ENCODE results near the gene NUP93. TPM values are rescaled to one million over a fixed set of nuclear protein-coding genes. Genes with fewer than 3 reads are reported as not detected.

Gene NUP93
- total and polyA plus RNA-seq, 9 of the 15 experiments (the other 6 are each of a cell fraction or from before 2014, with no cell fraction given), result 92.0 to 162 (median 121) TPM

- intact Hi-C loops (cut with micrococcal nuclease) (no loop called here), in situ Hi-C loops (cut with MboI) (no loop called here)
- Histone ChIP-seq H3K4me3 (no peak overlapping the region), H3K4me2 (ENCODE audit: insufficient read depth, low read length) (no peak overlapping the region), H3K27me3 (ENCODE audit: control insufficient read depth in 2 of 2, insufficient read depth in 2 of 2, low read length in 2 of 2) (peaks cover 6 to 14% of the 10 kb centered on the region in 2 experiments; a peak in 4 of 5 replicates), H3K9me3 (replicated peaks; ENCODE audit: control insufficient read depth, insufficient read depth, low read depth, low read length) (no peaks in the 10 kb centered on the region), H4K20me1 (replicated peaks; ENCODE audit: control insufficient read depth, insufficient read depth, low read length) (no peaks in the 10 kb centered on the region), H3K9ac (ENCODE audit: insufficient read depth in 1 of 2, low read depth in 2 of 2, low read length in 2 of 2) (no peak overlapping the region), H3K27ac (ENCODE audit: extremely low read depth, low read depth, low read length) (no peak overlapping the region), H2AFZ (ENCODE audit: low read depth, low read length) (no peak overlapping the region), H3K79me2 (ENCODE audit: control insufficient read depth, insufficient read depth, low read length) (no peaks in the 10 kb centered on the region), H3K4me1 (replicated peaks in 1 of 2; ENCODE audit: control insufficient read depth in 2 of 2, insufficient read depth in 2 of 2, low read length in 2 of 2) (no peaks in the 10 kb centered on the region; a peak in 1 of 5 replicates), H3K36me3 (ENCODE audit: control insufficient read depth, insufficient read depth, low read length) (no peaks in the 10 kb centered on the region), H3K9me1 (ENCODE audit: control insufficient read depth, insufficient read depth, low read length) (no peaks in the 10 kb centered on the region)
- DNase-seq (ENCODE audit: extremely low read depth in 1 of 4, low spot score in 3 of 4) (no peak), ATAC-seq (no peak), FAIRE-seq (no peak)
- BruUV-seq (replicated peaks), result no TSS peak
- no peak for TF ChIP-seq FOXM1 (IDR thresholded peaks at IDR 0.05; ENCODE audit: low read depth)
- TF ChIP-seq FOXM1 (CRISPR knock-in tag; IDR thresholded peaks at IDR 0.05; ENCODE audit: low read depth), result no peak
- TF ChIP-seq HES1 (IDR thresholded peaks at IDR 0.05; ENCODE audit: low read depth), result no peak
- TF ChIP-seq FOXP1 (CRISPR knock-in tag; IDR thresholded peaks at IDR 0.05), result no peak
- no peak for TF ChIP-seq MAFF (IDR thresholded peaks at IDR 0.05; ENCODE audit: low read length)
- no peak for TF ChIP-seq CREB3L1 (IDR thresholded peaks at IDR 0.05; ENCODE audit: borderline replicate concordance, low read depth)
- no peak for TF ChIP-seq ZNF408 (CRISPR knock-in tag; IDR thresholded peaks at IDR 0.05; ENCODE audit: low read depth)
- ChIA-PET POLR2A (interaction anchor here (0.6 kb wide), 1 partner anchor 165 kb away, joined by 3 read pairs; no protein-coding TSS in a partner anchor), CTCF (ENCODE audit: low intra/inter-chr PET ratio) (no interaction called here)
- 40% methylated on average over 2 of the region's 2 CpGs for WGBS (ENCODE audit: insufficient coverage, low coverage, missing lambda C conversion rate)
These were observed 16.1 kb upstream of the NUP93 start for GRCh38 chr16:56713794-56714193.

Measured in K562 (cell line).